Astrocyte of the spinal cord (primary cell): ENCODE results near the gene UCHL5.
"Not testable (repeated sequence)": the region's sequence is repeated elsewhere in the genome, so short reads cannot be mapped to it uniquely, and the experiment has no call there.

Source experiments
- DNase-seq: peaks from one replicate; pipeline ENCODE4 v3.0.0; 2011; ENCODE audit warnings: low read depth, low spot score
- H3K4me3 ChIP-seq: 2 replicates; pipeline ENCODE4 v1.5.1; 2011; ENCODE audit warnings: low read depth, mild to moderate bottlenecking, low read length, moderate library complexity
- in situ Hi-C: cut with HindIII; loops from 2 replicates; pipeline ENCODE4 v1.10.0; 2017; ENCODE audit warnings: low sequenced_read_pairs
- TF ChIP-seq, protein P1 (sequence below): IDR thresholded peaks from 2 replicates; pipeline ENCODE4 v1.5.1; 2012; ENCODE audit warnings: low read depth, mild to moderate bottlenecking, low read length, inconsistent platforms

Gene UCHL5

DNA sequence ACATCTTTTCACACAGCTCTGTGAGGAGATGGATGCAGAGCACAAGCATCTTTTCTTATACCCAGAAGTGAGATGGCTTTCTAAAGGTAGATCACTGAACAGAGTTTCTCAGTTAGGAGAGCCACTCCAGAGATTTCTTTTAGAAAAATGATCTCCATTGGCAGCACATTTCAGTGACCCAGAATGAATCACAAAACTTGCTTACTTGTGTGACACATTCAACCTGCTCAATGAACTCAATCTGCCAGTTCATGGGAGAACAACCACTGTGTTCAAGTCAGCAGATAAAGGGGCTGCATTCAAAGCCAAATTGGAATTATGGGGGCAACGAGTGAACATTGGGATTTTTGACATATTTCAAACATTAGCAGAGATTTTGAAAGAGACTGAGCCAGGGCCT lies 78.3 kb downstream of the UCHL5 start:
- in situ Hi-C loops, result no loop called here
- no peak for DNase-seq
- no peak overlapping the region for H3K4me3 ChIP-seq
- TF ChIP-seq, protein P1, sequence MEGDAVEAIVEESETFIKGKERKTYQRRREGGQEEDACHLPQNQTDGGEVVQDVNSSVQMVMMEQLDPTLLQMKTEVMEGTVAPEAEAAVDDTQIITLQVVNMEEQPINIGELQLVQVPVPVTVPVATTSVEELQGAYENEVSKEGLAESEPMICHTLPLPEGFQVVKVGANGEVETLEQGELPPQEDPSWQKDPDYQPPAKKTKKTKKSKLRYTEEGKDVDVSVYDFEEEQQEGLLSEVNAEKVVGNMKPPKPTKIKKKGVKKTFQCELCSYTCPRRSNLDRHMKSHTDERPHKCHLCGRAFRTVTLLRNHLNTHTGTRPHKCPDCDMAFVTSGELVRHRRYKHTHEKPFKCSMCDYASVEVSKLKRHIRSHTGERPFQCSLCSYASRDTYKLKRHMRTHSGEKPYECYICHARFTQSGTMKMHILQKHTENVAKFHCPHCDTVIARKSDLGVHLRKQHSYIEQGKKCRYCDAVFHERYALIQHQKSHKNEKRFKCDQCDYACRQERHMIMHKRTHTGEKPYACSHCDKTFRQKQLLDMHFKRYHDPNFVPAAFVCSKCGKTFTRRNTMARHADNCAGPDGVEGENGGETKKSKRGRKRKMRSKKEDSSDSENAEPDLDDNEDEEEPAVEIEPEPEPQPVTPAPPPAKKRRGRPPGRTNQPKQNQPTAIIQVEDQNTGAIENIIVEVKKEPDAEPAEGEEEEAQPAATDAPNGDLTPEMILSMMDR, result no peak

- H3K4me3 ChIP-seq, in situ Hi-C loops, DNase-seq: not testable (repeated sequence)
Observed at GRCh38 chr1:192980334-192980733, 78.8 kb downstream of the UCHL5 start.

- TF ChIP-seq, protein P1, result no peak
- H3K4me3 ChIP-seq, result no peak overlapping the region
- in situ Hi-C loops, result no loop called here
- peak; percentile 25 for DNase-seq
Observed at GRCh38 chr1:192979542-192979941, 79.6 kb downstream of the UCHL5 start.

DNA sequence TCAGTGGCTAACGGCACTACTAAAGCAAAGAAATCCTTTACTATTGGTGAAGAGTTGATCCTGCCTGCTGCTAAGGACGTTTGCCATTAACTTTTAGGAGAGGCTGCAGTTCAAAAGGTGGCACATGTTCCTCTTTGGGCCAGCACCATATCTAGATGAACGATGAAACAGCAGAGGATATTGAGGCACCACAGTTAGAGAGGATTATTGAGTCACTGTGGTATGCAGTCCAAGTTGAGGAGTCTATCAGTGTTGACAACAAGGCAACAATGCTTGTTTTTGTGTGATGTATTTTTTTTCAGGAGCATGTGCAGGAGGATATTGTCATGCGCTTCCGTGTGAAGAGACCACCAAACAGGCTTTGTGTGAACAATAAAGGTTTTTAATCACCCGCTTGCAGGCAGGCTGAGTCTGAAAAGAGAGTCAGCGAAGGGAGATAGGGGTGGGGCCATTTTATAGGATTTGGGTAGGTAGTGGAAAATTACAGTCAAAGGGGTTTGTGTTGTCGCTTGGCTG lies 80.9 kb downstream of the UCHL5 start:
- TF ChIP-seq, protein P1, result no peak
- DNase-seq, result no peak
- in situ Hi-C loops, result no loop called here
- H3K4me3 ChIP-seq, result no peak overlapping the region

DNA sequence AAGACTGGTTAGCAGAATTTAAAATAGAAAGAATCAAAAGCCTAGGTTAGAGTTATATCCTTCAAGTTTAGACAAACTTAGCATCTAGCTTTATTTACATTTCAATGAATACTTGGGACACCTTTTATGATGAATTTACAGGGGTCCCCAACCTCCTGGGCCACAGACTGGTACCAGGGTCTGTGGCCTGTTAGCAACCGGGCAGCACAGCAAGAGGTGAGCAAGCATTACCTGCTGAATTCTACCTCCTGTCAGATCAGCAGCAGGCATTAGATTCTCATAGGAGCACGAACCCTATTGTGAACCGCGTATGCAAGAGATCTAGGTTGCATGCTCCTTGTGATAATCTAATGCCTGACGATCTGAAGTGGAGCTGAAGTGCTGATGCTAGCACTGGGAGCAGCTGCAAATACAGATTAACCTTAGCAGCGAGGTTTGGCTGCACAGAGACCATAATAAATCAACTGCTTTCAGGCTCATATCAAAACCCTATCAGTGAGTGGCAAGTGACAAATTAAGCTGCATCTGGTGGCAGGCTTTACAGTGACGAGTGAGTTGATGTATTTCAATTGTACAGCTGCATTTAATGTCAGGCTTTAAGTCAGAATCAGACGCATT lies 82.0 kb downstream of the UCHL5 start:
- in situ Hi-C loops, result no loop called here
- DNase-seq, result no peak
- no peak overlapping the region for H3K4me3 ChIP-seq
- TF ChIP-seq, protein P1, result no peak

- in situ Hi-C loops, result no loop called here
- TF ChIP-seq, protein P1, result no peak
- no peak for DNase-seq
- no peak overlapping the region for H3K4me3 ChIP-seq
Observed at GRCh38 chr1:192976576-192976975, 82.6 kb downstream of the UCHL5 start.

- TF ChIP-seq, protein P1, result no peak
- in situ Hi-C loops, result no loop called here
- no peak overlapping the region for H3K4me3 ChIP-seq
- DNase-seq, result no peak
Observed at GRCh38 chr1:192974701-192975100, 84.5 kb downstream of the UCHL5 start.
